ENCODE results near the gene ACBD6. TPM values are rescaled to one million over a fixed set of nuclear protein-coding genes. Genes with fewer than 3 reads are reported as not detected.
A peak's percentile ranks its signal among the peaks of the same experiment; 100 is the strongest.

The ACBD6 gene
- total RNA-seq, 1 experiment from 2014 or later = 74.7 TPM

DNA sequence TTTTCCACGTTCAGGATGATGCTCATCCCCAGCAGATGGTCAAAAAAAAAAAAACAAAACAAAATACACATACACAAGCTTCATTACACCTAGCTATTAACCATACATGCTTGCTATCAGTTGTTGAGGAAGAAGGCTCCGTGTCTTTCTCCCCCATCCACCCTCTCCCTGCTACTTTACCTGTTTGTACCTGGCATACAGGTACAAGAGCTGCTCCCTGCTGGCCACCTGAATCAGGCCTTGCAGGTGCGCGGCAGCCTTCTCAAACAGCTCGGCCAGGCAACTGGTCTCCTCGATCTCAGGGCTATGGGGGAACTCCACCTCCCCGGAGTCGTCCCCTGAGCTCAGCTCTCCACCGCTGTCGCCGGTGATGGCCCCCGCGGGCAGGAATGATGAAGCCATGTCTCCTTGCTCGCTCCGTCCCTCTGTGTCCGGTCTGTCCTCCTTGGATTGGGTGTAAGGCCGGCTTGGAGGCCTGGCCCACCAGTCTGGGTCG is 464 bp downstream of the ACBD6 start:
- CTCF ChIA-PET = interaction anchor here (0.7 to 1.6 kb wide), 4 partner anchors 14 to 333 kb away, joined by 3 to 4 read pairs (median 3); no protein-coding TSS in a partner anchor
- H3K36me3 Mint-ChIP-seq (ENCODE audit: insufficient read depth, unreplicated experiment) = peaks cover 16% of the 10 kb centered on the region
- POLR2A ChIA-PET = interaction anchor here (0.5 to 2.3 kb wide), 7 partner anchors 10 to 521 kb away, joined by 3 to 15 read pairs (median 7); partner anchors contain the start of gene STX6

DNA sequence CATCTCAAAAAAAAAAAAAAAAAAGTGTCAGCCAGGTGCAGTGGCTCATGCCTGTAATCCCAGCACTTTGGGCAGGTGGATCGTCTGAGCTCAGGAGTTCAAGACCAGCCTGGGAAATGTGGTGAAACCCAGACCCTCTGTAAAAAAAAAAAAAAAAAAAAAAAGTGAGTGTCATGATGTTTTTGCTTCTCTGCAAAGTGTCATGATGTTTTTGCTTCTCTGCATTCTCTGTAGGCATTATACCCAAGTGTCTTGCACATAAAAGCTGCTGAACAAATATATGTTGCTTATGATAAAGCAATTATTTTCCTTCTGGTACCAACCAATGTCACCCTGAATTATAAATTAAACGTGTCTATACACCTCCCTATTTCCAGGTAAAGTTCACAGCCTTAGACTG is 1.7 kb downstream of the ACBD6 start:
- intact Hi-C loops (cut with micrococcal nuclease; ENCODE audit: unreplicated experiment) = loop anchor here (5.0 kb wide), 1 partner anchor 522 kb away; the partner anchor contains the start of gene STX6

More for the DNA sequence above, 464 bp downstream of the ACBD6 start:
- H3K27me3 ChIP-seq (replicated peaks; ENCODE audit: control insufficient read depth, insufficient read depth, low read length) = no peaks in the 10 kb centered on the region
- H3K4me3 ChIP-seq (ENCODE audit: low read depth, low read length) = peak overlapping the region; percentile 67
- TF ChIP-seq, protein P1, sequence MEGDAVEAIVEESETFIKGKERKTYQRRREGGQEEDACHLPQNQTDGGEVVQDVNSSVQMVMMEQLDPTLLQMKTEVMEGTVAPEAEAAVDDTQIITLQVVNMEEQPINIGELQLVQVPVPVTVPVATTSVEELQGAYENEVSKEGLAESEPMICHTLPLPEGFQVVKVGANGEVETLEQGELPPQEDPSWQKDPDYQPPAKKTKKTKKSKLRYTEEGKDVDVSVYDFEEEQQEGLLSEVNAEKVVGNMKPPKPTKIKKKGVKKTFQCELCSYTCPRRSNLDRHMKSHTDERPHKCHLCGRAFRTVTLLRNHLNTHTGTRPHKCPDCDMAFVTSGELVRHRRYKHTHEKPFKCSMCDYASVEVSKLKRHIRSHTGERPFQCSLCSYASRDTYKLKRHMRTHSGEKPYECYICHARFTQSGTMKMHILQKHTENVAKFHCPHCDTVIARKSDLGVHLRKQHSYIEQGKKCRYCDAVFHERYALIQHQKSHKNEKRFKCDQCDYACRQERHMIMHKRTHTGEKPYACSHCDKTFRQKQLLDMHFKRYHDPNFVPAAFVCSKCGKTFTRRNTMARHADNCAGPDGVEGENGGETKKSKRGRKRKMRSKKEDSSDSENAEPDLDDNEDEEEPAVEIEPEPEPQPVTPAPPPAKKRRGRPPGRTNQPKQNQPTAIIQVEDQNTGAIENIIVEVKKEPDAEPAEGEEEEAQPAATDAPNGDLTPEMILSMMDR (IDR thresholded peaks at IDR 0.05; ENCODE audit: insufficient read depth in 1 of 2, low read depth in 1 of 2, low read length in 1 of 2, severe bottlenecking in 1 of 2, unreplicated experiment in 1 of 2) = peak in 1 of 2 experiments; percentile 27
- Mint-ChIP-seq H3K27me3 (ENCODE audit: insufficient read depth, unreplicated experiment) (no peaks in the 10 kb centered on the region), H3K27ac (ENCODE audit: unreplicated experiment) (peak overlapping the region; percentile 96), H3K4me1 (ENCODE audit: low read depth, unreplicated experiment) (no peaks in the 10 kb centered on the region), H3K9me3 (ENCODE audit: unreplicated experiment) (no peaks in the 10 kb centered on the region), H3K4me3 (ENCODE audit: unreplicated experiment) (peak overlapping the region; percentile 96)
- no peaks in the 10 kb centered on the region for H3K9me3 ChIP-seq
- no TSS peak for BruUV-seq (replicated peaks)
- H3K4me1 ChIP-seq = peaks cover 7% of the 10 kb centered on the region; the same call in 1 of the 2 replicates
- DNase-seq = peak in 1 of 2 experiments; percentile 79
- intact Hi-C loops (cut with micrococcal nuclease; ENCODE audit: unreplicated experiment) = loop anchor here (1.0 to 5.0 kb wide), 2 partner anchors 19 to 520 kb away; partner anchors contain the start of gene STX6
- no peaks in the 10 kb centered on the region for H3K36me3 ChIP-seq (ENCODE audit: control insufficient read depth, insufficient read depth, low read length)

DNA sequence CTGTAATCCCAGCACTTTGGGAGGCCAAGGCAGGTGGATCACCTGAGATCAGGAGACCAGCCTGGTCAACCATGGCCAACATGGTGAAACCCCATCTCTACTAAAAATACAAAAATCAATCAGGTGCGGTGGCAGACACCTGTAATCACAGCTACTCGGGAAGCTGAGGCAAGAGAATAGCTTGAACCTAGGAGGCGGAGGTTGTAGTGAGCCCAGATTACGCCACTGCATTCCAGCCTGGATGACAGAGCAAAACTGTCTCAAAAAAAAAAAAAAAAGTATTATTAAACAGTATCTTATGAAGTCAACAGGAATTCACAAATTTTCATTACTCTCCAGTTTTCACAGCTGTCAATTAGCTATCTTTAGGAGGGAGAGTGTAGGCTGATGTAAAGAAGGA is 3.8 kb downstream of the ACBD6 start:
- CTCF ChIA-PET = no interaction called here
- no peaks in the 10 kb centered on the region for H3K9me3 Mint-ChIP-seq (ENCODE audit: unreplicated experiment)
- POLR2A ChIA-PET = interaction anchor here (0.7 kb wide), 3 partner anchors 8 to 591 kb away, joined by 3 to 7 read pairs (median 4); no protein-coding TSS in a partner anchor

More for the DNA sequence above, 1.7 kb downstream of the ACBD6 start:
- Mint-ChIP-seq H3K4me3 (ENCODE audit: unreplicated experiment) (peak overlapping the region; percentile 96), H3K9me3 (ENCODE audit: unreplicated experiment) (no peaks in the 10 kb centered on the region), H3K27ac (ENCODE audit: unreplicated experiment) (no peak overlapping the region), H3K36me3 (ENCODE audit: insufficient read depth, unreplicated experiment) (peaks cover 16% of the 10 kb centered on the region), H3K4me1 (ENCODE audit: low read depth, unreplicated experiment) (no peaks in the 10 kb centered on the region), H3K27me3 (ENCODE audit: insufficient read depth, unreplicated experiment) (no peaks in the 10 kb centered on the region)
- no peaks in the 10 kb centered on the region for H3K27me3 ChIP-seq (replicated peaks; ENCODE audit: control insufficient read depth, insufficient read depth, low read length)
- H3K4me3 ChIP-seq (ENCODE audit: low read depth, low read length) = no peak overlapping the region
- peaks cover 7% of the 10 kb centered on the region; the same call in 1 of the 2 replicates for H3K4me1 ChIP-seq
- no peaks in the 10 kb centered on the region for H3K36me3 ChIP-seq (ENCODE audit: control insufficient read depth, insufficient read depth, low read length)
- no peaks in the 10 kb centered on the region for H3K9me3 ChIP-seq
- CTCF ChIA-PET = no interaction called here
- POLR2A ChIA-PET = no interaction called here
- DNase-seq = no peak
- BruUV-seq (replicated peaks) = TSS peak; percentile 38
- TF ChIP-seq, protein P1 (IDR thresholded peaks at IDR 0.05; ENCODE audit: insufficient read depth in 1 of 2, low read depth in 1 of 2, low read length in 1 of 2, severe bottlenecking in 1 of 2, unreplicated experiment in 1 of 2) = no peak

More for the DNA sequence above, 3.8 kb downstream of the ACBD6 start:
- no peaks in the 10 kb centered on the region for H3K27me3 Mint-ChIP-seq (ENCODE audit: insufficient read depth, unreplicated experiment)
- Histone ChIP-seq H3K27me3 (replicated peaks; ENCODE audit: control insufficient read depth, insufficient read depth, low read length) (no peaks in the 10 kb centered on the region), H3K36me3 (ENCODE audit: control insufficient read depth, insufficient read depth, low read length) (no peaks in the 10 kb centered on the region), H3K4me1 (peaks cover 7% of the 10 kb centered on the region; the same call in 1 of the 2 replicates), H3K4me3 (ENCODE audit: low read depth, low read length) (no peak overlapping the region), H3K9me3 (no peaks in the 10 kb centered on the region)
- no peak overlapping the region for H3K27ac Mint-ChIP-seq (ENCODE audit: unreplicated experiment)
- H3K36me3 Mint-ChIP-seq (ENCODE audit: insufficient read depth, unreplicated experiment) = peaks cover 31% of the 10 kb centered on the region
- no peaks in the 10 kb centered on the region for H3K4me1 Mint-ChIP-seq (ENCODE audit: low read depth, unreplicated experiment)
- TF ChIP-seq, protein P1 (IDR thresholded peaks at IDR 0.05; ENCODE audit: insufficient read depth in 1 of 2, low read depth in 1 of 2, low read length in 1 of 2, severe bottlenecking in 1 of 2, unreplicated experiment in 1 of 2) = no peak
- DNase-seq = no peak
- no TSS peak for BruUV-seq (replicated peaks)
- intact Hi-C loops (cut with micrococcal nuclease; ENCODE audit: unreplicated experiment) = no loop called here
- no peak overlapping the region for H3K4me3 Mint-ChIP-seq (ENCODE audit: unreplicated experiment)

All from Caco-2 (cell line).